Measurements from ENCODE around the gene UROC1. TPM values are rescaled to one million over a fixed set of nuclear protein-coding genes. Genes with fewer than 3 reads are reported as not detected.

The UROC1 gene
- total and polyA plus RNA-seq, 9 of the 15 experiments (the other 6 are each of a cell fraction or from before 2014, with no cell fraction given): not detected

DNA sequence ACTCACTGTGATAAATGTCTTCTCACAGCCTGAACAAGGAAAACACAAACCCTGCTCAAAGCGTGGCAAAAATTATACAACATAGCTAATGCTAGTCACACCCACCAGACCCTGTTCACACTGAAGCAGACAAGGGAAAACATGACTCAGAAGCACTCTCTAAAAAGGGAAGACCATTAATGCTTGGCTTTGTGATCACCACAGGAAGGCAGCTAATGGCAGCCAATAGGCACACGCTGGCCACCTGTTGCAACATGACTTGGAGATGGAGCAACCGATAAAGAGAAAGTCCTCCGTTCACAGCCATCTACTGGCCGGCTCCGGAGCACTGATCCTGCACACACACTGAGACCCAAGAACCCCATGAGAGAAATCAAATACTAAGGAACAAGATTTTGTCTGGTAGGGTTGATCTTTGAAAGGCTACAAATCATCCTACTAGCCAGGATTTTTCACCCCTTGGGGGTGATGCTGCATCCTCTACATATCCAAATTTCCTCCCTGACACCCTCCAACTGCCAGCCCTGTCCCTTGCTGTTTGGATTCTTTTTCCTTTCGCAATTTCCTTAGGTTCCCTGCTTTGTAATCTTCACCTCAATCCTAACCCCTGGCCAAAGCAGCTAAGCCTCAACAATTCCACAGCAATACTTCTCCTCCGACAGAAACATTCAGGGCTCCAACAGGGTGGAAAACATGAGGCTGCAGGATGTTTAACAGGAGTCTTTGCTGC lies 45.1 kb downstream of the UROC1 start (continued):
- TF ChIP-seq, protein P1, sequence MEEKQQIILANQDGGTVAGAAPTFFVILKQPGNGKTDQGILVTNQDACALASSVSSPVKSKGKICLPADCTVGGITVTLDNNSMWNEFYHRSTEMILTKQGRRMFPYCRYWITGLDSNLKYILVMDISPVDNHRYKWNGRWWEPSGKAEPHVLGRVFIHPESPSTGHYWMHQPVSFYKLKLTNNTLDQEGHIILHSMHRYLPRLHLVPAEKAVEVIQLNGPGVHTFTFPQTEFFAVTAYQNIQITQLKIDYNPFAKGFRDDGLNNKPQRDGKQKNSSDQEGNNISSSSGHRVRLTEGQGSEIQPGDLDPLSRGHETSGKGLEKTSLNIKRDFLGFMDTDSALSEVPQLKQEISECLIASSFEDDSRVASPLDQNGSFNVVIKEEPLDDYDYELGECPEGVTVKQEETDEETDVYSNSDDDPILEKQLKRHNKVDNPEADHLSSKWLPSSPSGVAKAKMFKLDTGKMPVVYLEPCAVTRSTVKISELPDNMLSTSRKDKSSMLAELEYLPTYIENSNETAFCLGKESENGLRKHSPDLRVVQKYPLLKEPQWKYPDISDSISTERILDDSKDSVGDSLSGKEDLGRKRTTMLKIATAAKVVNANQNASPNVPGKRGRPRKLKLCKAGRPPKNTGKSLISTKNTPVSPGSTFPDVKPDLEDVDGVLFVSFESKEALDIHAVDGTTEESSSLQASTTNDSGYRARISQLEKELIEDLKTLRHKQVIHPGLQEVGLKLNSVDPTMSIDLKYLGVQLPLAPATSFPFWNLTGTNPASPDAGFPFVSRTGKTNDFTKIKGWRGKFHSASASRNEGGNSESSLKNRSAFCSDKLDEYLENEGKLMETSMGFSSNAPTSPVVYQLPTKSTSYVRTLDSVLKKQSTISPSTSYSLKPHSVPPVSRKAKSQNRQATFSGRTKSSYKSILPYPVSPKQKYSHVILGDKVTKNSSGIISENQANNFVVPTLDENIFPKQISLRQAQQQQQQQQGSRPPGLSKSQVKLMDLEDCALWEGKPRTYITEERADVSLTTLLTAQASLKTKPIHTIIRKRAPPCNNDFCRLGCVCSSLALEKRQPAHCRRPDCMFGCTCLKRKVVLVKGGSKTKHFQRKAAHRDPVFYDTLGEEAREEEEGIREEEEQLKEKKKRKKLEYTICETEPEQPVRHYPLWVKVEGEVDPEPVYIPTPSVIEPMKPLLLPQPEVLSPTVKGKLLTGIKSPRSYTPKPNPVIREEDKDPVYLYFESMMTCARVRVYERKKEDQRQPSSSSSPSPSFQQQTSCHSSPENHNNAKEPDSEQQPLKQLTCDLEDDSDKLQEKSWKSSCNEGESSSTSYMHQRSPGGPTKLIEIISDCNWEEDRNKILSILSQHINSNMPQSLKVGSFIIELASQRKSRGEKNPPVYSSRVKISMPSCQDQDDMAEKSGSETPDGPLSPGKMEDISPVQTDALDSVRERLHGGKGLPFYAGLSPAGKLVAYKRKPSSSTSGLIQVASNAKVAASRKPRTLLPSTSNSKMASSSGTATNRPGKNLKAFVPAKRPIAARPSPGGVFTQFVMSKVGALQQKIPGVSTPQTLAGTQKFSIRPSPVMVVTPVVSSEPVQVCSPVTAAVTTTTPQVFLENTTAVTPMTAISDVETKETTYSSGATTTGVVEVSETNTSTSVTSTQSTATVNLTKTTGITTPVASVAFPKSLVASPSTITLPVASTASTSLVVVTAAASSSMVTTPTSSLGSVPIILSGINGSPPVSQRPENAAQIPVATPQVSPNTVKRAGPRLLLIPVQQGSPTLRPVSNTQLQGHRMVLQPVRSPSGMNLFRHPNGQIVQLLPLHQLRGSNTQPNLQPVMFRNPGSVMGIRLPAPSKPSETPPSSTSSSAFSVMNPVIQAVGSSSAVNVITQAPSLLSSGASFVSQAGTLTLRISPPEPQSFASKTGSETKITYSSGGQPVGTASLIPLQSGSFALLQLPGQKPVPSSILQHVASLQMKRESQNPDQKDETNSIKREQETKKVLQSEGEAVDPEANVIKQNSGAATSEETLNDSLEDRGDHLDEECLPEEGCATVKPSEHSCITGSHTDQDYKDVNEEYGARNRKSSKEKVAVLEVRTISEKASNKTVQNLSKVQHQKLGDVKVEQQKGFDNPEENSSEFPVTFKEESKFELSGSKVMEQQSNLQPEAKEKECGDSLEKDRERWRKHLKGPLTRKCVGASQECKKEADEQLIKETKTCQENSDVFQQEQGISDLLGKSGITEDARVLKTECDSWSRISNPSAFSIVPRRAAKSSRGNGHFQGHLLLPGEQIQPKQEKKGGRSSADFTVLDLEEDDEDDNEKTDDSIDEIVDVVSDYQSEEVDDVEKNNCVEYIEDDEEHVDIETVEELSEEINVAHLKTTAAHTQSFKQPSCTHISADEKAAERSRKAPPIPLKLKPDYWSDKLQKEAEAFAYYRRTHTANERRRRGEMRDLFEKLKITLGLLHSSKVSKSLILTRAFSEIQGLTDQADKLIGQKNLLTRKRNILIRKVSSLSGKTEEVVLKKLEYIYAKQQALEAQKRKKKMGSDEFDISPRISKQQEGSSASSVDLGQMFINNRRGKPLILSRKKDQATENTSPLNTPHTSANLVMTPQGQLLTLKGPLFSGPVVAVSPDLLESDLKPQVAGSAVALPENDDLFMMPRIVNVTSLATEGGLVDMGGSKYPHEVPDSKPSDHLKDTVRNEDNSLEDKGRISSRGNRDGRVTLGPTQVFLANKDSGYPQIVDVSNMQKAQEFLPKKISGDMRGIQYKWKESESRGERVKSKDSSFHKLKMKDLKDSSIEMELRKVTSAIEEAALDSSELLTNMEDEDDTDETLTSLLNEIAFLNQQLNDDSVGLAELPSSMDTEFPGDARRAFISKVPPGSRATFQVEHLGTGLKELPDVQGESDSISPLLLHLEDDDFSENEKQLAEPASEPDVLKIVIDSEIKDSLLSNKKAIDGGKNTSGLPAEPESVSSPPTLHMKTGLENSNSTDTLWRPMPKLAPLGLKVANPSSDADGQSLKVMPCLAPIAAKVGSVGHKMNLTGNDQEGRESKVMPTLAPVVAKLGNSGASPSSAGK (IDR thresholded peaks at IDR 0.05): peak; percentile 82
- TF ChIP-seq, protein P2, sequence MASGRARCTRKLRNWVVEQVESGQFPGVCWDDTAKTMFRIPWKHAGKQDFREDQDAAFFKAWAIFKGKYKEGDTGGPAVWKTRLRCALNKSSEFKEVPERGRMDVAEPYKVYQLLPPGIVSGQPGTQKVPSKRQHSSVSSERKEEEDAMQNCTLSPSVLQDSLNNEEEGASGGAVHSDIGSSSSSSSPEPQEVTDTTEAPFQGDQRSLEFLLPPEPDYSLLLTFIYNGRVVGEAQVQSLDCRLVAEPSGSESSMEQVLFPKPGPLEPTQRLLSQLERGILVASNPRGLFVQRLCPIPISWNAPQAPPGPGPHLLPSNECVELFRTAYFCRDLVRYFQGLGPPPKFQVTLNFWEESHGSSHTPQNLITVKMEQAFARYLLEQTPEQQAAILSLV (tag; IDR thresholded peaks at IDR 0.05): peak; percentile 36; the same call in 1 of the 2 replicates
- TF ChIP-seq, protein P3, sequence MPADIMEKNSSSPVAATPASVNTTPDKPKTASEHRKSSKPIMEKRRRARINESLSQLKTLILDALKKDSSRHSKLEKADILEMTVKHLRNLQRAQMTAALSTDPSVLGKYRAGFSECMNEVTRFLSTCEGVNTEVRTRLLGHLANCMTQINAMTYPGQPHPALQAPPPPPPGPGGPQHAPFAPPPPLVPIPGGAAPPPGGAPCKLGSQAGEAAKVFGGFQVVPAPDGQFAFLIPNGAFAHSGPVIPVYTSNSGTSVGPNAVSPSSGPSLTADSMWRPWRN (IDR thresholded peaks at IDR 0.05; ENCODE audit: low read depth): peak; percentile 71
- TF ChIP-seq RCOR1 (IDR thresholded peaks at IDR 0.05; ENCODE audit: borderline replicate concordance in 1 of 2, low read depth in 2 of 2, low read length in 2 of 2) (peak in 1 of 2 experiments; percentile 62; a peak in 2 of 4 replicates), ZNF766 (CRISPR knock-in tag; conservative IDR thresholded peaks at IDR 0.05) (0 out of 2 replicates have a peak, but pooled peaks have one; percentile 42), CEBPB (tag; IDR thresholded peaks at IDR 0.05) (peak; percentile 99), SREBF2 (CRISPR knock-in tag; IDR thresholded peaks at IDR 0.05) (no peak), BHLHE40 (IDR thresholded peaks at IDR 0.05; ENCODE audit: low read length) (peak; percentile 63), KDM5B (IDR thresholded peaks at IDR 0.05; ENCODE audit: insufficient replicate concordance, low read depth, low read length) (no peak), PHF21A (IDR thresholded peaks at IDR 0.05; ENCODE audit: borderline replicate concordance, low read depth) (peak; percentile 23; the same call in 1 of the 2 replicates), FOXK2 (conservative IDR thresholded peaks at IDR 0.05 in 1 of 2, IDR thresholded peaks at IDR 0.05 in 1 of 2; ENCODE audit: low read depth in 2 of 2) (peak in 1 of 2 experiments; percentile 78; a peak in 2 of 4 replicates)
- TF ChIP-seq, protein P4, sequence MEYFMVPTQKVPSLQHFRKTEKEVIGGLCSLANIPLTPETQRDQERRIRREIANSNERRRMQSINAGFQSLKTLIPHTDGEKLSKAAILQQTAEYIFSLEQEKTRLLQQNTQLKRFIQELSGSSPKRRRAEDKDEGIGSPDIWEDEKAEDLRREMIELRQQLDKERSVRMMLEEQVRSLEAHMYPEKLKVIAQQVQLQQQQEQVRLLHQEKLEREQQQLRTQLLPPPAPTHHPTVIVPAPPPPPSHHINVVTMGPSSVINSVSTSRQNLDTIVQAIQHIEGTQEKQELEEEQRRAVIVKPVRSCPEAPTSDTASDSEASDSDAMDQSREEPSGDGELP (CRISPR knock-in tag; IDR thresholded peaks at IDR 0.05; ENCODE audit: borderline replicate concordance): peak; percentile 33; the same call in 1 of the 2 replicates
